Right lobe of liver (tissue), 6 donors: ENCODE data around the gene NUBP2. TPM values are rescaled to one million over a fixed set of nuclear protein-coding genes. Genes with fewer than 3 reads are reported as not detected.

Experiments used
- ATAC-seq, 4 donors: fragments of 200-7000 bp; cut with Tn5 transposase; one replicate each; pipeline ENCODE4 v1.9.1; 2020; ENCODE audit warnings: mild to moderate bottlenecking in 4 of 4, moderate library complexity in 4 of 4
- DNase-seq, 3 donors: peaks; one replicate each; pipeline ENCODE4 v3.0.0-alpha.2; 2020
- H3K27ac ChIP-seq, 3 donors: fragments of 200-600 bp; one replicate each; pipeline ENCODE4 v1.8.0; 2022
- H3K27me3 ChIP-seq, 2 donors: fragments of 200-600 bp; one replicate each; pipeline ENCODE4 v1.8.0; 2022
- H3K36me3 ChIP-seq, 4 donors: fragments of 200-600 bp; sonication (generic) in 1 of 4; one replicate each; pipeline versions ENCODE4 v1.5.1 to v1.8.0; 2017 to 2022; ENCODE audit warnings: control low read depth in 1 of 4
- H3K4me1 ChIP-seq, 4 donors: fragments of 200-600 bp; sonication (generic) in 1 of 4; one replicate each; pipeline versions ENCODE4 v1.5.1 to v1.8.0; 2017 to 2022; ENCODE audit warnings: control low read depth in 1 of 4
- H3K4me3 ChIP-seq, 3 donors: fragments of 200-600 bp; one replicate each; pipeline ENCODE4 v1.8.0; 2022
- H3K9me3 ChIP-seq, 4 donors: fragments of 200-600 bp; sonication (generic) in 1 of 4; one replicate each; pipeline versions ENCODE4 v1.5.1 to v1.8.0; 2017 to 2022; ENCODE audit warnings: control low read depth in 1 of 4
- POLR2A ChIP-seq: fragments of 450-650 bp; IDR thresholded peaks from one replicate; pipeline ENCODE4 v1.6.1; 2017; ENCODE audit warnings: antibody characterized with exemption, mild to moderate bottlenecking
- WGBS: methylation state at CpG from one replicate; pipeline ENCODE4 v1.1.6; 2018; ENCODE audit warnings: low coverage, low lambda C conversion rate; ENCODE audit not compliant: insufficient coverage; ENCODE audit errors: missing lambda C conversion rate; 5-methylcytosine and 5-hydroxymethylcytosine counted together
- intact Hi-C, 2 donors: fragments of 100-400 bp; cut with DNase I; formaldehyde crosslinking; loops; one replicate each; pipeline versions ENCODE4 v1.11.2 to v1.14.1; 2022
- long read RNA-seq: library from polyadenylated mRNA; unstranded; transcript quantifications from one replicate; pipeline ENCODE4 v2.0.0, GENCODE V29; 2019
- total RNA-seq, 6 experiments: library from RNA; depleted of rRNA in 2 of 6; stranded (reverse); fragments of >200 nt in 2 of 6; fragmentation: NEBNext Ultra II Directional in 3 of 6; extraction: Animal tissue kit (Norgen Biotek cat#: 25700) in 3 of 6; gene quantifications; one replicate each; pipeline versions ENCODE4 v1.1.0 to v1.2.4, GENCODE V29; 2016 to 2023
- TF ChIP-seq, protein P1 (sequence below), 4 donors: fragments of 200-600 bp in 3 of 4; fragments of 450-650 bp in 1 of 4; IDR thresholded peaks; one replicate each; pipeline versions ENCODE4 v1.5.1 to v1.8.0; 2016 to 2022; ENCODE audit warnings: antibody characterized with exemption in 4 of 4, mild to moderate bottlenecking in 2 of 4
- donor health status: DM: no; HTN: yes; CAD: no.
- donor health status: DM: no; HTN: no; CAD: no.
- donor health status: DM: no; HTN: no; CAD: no.
- donor health status: DM: no; HTN: yes; CAD: no.
- donor health status: DM: no; HTN: yes; CAD: no.

NUBP2 gene, protein sequence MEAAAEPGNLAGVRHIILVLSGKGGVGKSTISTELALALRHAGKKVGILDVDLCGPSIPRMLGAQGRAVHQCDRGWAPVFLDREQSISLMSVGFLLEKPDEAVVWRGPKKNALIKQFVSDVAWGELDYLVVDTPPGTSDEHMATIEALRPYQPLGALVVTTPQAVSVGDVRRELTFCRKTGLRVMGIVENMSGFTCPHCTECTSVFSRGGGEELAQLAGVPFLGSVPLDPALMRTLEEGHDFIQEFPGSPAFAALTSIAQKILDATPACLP
- 10 to 100 TPM; 21.1 to 90.3 (median 32.6) TPM for total RNA-seq
- long read RNA-seq, transcript NUBP2-201 (7 exons, 1,413 nt): major isoform, 16 of 20 reads
- long read RNA-seq, partial matches to known transcripts: 1 of 20 reads
- long read RNA-seq, other reads (novel, unspliced or antisense): 3 of 20 reads

DNA sequence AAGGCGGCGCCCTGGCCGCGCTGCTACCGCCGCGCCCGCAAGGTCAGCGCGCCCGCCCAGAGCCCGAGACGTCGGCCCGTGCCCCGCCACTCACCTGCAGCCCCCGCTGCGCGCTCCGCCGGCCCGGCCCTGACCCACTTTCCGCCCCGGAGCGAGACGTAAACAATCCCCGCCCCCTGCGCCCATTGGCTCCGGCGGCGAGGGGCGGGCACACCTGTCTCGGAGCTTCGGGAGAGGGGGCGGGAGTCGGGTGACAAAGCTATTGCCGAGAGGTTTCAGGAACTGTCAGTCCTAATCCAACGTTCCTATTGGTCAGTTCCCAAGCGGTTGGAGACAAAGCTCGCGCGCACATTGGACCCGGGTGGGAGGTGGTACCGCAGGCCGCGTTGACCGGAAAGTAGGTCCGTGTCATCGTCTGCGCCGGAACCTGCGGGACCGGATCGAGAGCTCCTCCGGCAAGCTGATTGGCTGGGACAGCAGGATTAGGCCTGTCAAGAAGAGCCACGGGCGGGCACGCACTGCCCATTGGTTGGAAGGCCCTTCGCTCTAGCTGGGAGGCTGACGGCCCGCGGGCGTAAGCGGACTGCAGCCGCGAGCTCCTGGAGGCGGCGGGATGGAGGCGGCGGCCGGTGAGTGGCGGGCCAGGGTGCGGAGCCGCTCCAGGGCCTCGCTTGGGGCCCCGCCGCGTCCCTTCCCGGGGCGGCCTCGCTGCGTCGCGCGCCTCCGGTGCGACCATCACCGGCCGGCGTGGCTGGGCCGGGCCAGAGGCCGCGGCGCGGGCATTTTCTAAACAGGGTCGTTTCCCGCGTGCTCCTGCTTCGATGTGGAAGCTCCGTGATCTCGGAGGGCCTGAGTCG is at the start of gene NUBP2, which contains the start of gene SPSB3:
Gene NUBP2, plus strand, starts transcription at position 553 of the 857 bp plus-strand sequence. Its CDS starts 61 bp downstream, at position 614.
Gene SPSB3, minus strand, starts transcription at position 164 of the 857 bp plus-strand sequence. CDS start 1,088 bp downstream, outside the sequence.
- Histone ChIP-seq H3K36me3 (peaks cover 0 to 9% (median 2%) of the 10 kb centered on the region in 4 donors), H3K4me1 (peaks cover 0 to 35% (median 11%) of the 10 kb centered on the region in 4 donors), H3K4me3 (peak within 1 kb of the TSS; percentile 84 to 94 (median 86)), H3K27me3 (no peaks in the 10 kb centered on the region), H3K27ac (peak within 1 kb of the TSS; percentile 75 to 95 (median 78)), H3K9me3 (no peaks in the 10 kb centered on the region)
- peak; percentile 84 to 90 (median 88) for ATAC-seq
- intact Hi-C loops: no loop called here
- WGBS: 0% methylated on average over 18 of the region's 102 CpGs
- peak; percentile 100 for DNase-seq
- TF ChIP-seq, protein P1, sequence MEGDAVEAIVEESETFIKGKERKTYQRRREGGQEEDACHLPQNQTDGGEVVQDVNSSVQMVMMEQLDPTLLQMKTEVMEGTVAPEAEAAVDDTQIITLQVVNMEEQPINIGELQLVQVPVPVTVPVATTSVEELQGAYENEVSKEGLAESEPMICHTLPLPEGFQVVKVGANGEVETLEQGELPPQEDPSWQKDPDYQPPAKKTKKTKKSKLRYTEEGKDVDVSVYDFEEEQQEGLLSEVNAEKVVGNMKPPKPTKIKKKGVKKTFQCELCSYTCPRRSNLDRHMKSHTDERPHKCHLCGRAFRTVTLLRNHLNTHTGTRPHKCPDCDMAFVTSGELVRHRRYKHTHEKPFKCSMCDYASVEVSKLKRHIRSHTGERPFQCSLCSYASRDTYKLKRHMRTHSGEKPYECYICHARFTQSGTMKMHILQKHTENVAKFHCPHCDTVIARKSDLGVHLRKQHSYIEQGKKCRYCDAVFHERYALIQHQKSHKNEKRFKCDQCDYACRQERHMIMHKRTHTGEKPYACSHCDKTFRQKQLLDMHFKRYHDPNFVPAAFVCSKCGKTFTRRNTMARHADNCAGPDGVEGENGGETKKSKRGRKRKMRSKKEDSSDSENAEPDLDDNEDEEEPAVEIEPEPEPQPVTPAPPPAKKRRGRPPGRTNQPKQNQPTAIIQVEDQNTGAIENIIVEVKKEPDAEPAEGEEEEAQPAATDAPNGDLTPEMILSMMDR (IDR thresholded peaks at IDR 0.05): no peak
- peak; percentile 49 for TF ChIP-seq POLR2A

DNA sequence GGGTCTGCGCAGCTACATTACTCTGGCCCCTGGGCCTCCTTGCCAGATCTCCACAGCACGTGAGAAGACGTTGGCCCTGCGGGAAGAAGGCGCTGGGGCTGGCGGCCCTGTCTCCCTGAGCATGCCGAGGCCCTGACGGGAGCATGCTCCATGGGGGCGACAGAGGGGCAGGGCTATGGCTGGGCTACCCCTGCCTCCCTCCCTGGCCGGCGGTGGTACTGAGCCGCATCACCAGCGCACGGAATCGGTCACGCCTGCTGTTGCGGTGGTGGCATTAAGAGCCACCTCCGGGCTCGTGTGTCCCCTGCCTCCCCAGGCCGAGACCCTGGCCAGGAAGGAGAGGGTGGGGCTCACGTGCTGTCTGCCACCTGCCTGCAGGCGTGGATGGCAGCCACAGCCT is 48.6 kb upstream of the NUBP2 start:
- peaks cover 0 to 22% (median 7%) of the 10 kb centered on the region in 4 donors for H3K36me3 ChIP-seq
- DNase-seq (no peak), ATAC-seq (peak in 1 of 4 donors; percentile 28)
- TF ChIP-seq POLR2A: no peak
- TF ChIP-seq, protein P1 (IDR thresholded peaks at IDR 0.05): no peak
- no peaks in the 10 kb centered on the region for H3K9me3 ChIP-seq
- WGBS: 80% methylated on average over 1 of the region's 22 CpGs
- no peaks in the 10 kb centered on the region for H3K27me3 ChIP-seq
- H3K4me1 ChIP-seq: no peaks in the 10 kb centered on the region
- intact Hi-C loops: no loop called here
- H3K27ac ChIP-seq: no peak overlapping the region
- no peak overlapping the region for H3K4me3 ChIP-seq

DNA sequence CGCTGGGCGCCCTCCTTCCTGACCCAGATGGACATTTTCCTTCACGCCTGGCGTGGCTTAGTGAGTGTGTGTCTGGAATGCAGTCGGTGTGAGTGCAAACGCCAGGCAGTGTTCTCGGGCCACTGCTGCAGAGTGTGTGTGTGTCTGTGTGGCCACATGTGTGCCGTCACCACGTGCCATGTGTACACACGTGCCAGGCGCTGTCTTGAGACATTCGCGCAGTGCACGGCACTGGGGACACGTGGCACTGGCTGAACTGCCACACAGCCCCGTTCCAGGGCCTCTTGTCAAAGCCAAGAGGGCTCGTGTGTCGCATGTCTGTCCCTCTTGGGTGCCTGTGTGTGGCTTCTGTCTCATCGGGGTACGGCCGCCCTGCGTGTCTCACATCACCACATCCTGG is 47.9 kb upstream of the NUBP2 start:
- intact Hi-C loops: no loop called here
- Histone ChIP-seq H3K27me3 (no peaks in the 10 kb centered on the region), H3K9me3 (no peaks in the 10 kb centered on the region), H3K36me3 (peaks cover 0 to 17% (median 5%) of the 10 kb centered on the region in 4 donors), H3K27ac (no peak overlapping the region), H3K4me1 (no peaks in the 10 kb centered on the region), H3K4me3 (no peak overlapping the region)
- TF ChIP-seq POLR2A: no peak
- TF ChIP-seq, protein P1 (IDR thresholded peaks at IDR 0.05): no peak
- 100% methylated on average over 7 of the region's 22 CpGs for WGBS
- DNase-seq: no peak
- ATAC-seq: no peak

DNA sequence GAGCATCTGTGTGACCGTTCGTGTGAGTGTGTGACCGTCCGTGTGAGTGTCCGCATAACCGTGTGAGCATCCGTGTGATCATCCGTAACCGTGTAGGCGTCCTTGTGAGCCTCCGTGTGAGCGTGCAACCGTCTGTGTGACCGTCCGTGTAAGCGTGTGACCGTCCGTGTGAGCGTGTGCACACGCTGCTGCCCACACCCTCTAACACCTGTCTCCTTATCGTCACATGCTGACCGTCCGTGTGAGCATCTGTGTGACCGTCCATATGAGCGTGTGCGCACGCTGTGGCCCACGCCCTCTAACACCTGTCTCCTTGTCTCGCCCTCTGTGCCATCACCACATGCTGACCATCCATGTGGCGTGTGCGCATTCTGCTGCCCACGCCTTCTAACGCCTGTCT is 42.5 kb upstream of the NUBP2 start:
- Histone ChIP-seq H3K4me1 (no peaks in the 10 kb centered on the region), H3K36me3 (peaks cover 0 to 10% (median 3%) of the 10 kb centered on the region in 4 donors), H3K4me3 (no peak overlapping the region), H3K9me3 (no peaks in the 10 kb centered on the region), H3K27me3 (no peaks in the 10 kb centered on the region), H3K27ac (no peak overlapping the region)
- no peak for ATAC-seq
- intact Hi-C loops: no loop called here
- no peak for DNase-seq
- WGBS: 96% methylated on average over 20 of the region's 33 CpGs
- TF ChIP-seq POLR2A: no peak
- TF ChIP-seq, protein P1 (IDR thresholded peaks at IDR 0.05): no peak
